Choroid plexus epithelial cell (primary cell): ENCODE measurements around the gene SPRR1A.

Experiments used
- DNase-seq: peaks from one replicate; pipeline ENCODE4 v3.0.0-alpha.2; 2010; ENCODE audit warnings: low read depth
- H3K4me3 ChIP-seq: 2 replicates; pipeline ENCODE4 v1.5.1; 2011; ENCODE audit warnings: low read depth, mild to moderate bottlenecking, control low read depth, low read length, moderate library complexity
- CTCF ChIP-seq: conservative IDR thresholded peaks from 2 replicates; pipeline ENCODE4 v1.5.1; 2011; ENCODE audit warnings: low read depth, mild to moderate bottlenecking, control low read depth, inconsistent platforms, low read length, moderate library complexity

SPRR1A gene

GRCh38 chr1:152970495-152970894 is 13.4 kb upstream of the SPRR1A start, which contains the start of gene SPRR4:
TSS of gene SPRR4 (plus strand) at chr1:152970648. CDS start at chr1:152971891, 1,243 bp downstream.
- no peak within 1 kb of the TSS for H3K4me3 ChIP-seq
- DNase-seq: no peak
- no peak for TF ChIP-seq CTCF

- no peak for TF ChIP-seq CTCF
- DNase-seq: no peak
- no peak overlapping the region for H3K4me3 ChIP-seq
Observed at GRCh38 chr1:152972196-152972886, 11.5 kb upstream of the SPRR1A start.

- no peak for TF ChIP-seq CTCF
- no peak overlapping the region for H3K4me3 ChIP-seq
- DNase-seq: no peak
Observed at GRCh38 chr1:152976688-152977087, 7.2 kb upstream of the SPRR1A start.

GRCh38 chr1:152977614-152978013 is 6.3 kb upstream of the SPRR1A start:
- H3K4me3 ChIP-seq: no peak overlapping the region
- no peak for DNase-seq
- no peak for TF ChIP-seq CTCF

- TF ChIP-seq CTCF: no peak
- no peak overlapping the region for H3K4me3 ChIP-seq
- DNase-seq: no peak
Observed at GRCh38 chr1:152980676-152981075, 3.2 kb upstream of the SPRR1A start.

- TF ChIP-seq CTCF: no peak
- no peak for DNase-seq
- H3K4me3 ChIP-seq: no peak overlapping the region
Observed at GRCh38 chr1:152981146-152981871, 2.6 kb upstream of the SPRR1A start.
